Neuronal stem cell (in vitro differentiated cells): ENCODE data around the gene TOX2.

Source experiments
- DNase-seq: peaks from one replicate; pipeline ENCODE4 v3.0.0-alpha.2; 2013; ENCODE audit warnings: low spot score
- H2AFZ ChIP-seq: one replicate; pipeline ENCODE4 v1.6.1; 2013; ENCODE audit warnings: mild to moderate bottlenecking, low read length, inconsistent platforms
- H2AK5ac ChIP-seq: 2 replicates; pipeline ENCODE4 v1.6.1; 2013; ENCODE audit warnings: low read depth, mild to moderate bottlenecking, inconsistent platforms, low read length, moderate library complexity, mixed read lengths
- H2BK120ac ChIP-seq: 2 replicates; pipeline ENCODE4 v1.6.1; 2013; ENCODE audit warnings: low read depth, mild to moderate bottlenecking, inconsistent platforms, low read length, moderate library complexity, mixed read lengths
- H2BK12ac ChIP-seq: one replicate; pipeline ENCODE4 v1.6.1; 2013; ENCODE audit warnings: low read length, inconsistent platforms
- H2BK15ac ChIP-seq: 2 replicates; pipeline ENCODE4 v1.6.1; 2013; ENCODE audit warnings: mild to moderate bottlenecking, low read length, inconsistent platforms, mixed read lengths
- H2BK5ac ChIP-seq: one replicate; pipeline ENCODE4 v1.6.1; 2013; ENCODE audit warnings: inconsistent platforms, mild to moderate bottlenecking, low read length, moderate library complexity
- H3K14ac ChIP-seq: one replicate; pipeline ENCODE4 v1.6.1; 2013; ENCODE audit warnings: low read length, inconsistent platforms
- H3K18ac ChIP-seq: 2 replicates; pipeline ENCODE4 v1.6.1; 2013; ENCODE audit warnings: low read length, inconsistent platforms
- H3K23ac ChIP-seq: 2 replicates; pipeline ENCODE4 v1.6.1; 2013; ENCODE audit warnings: low read depth, mild to moderate bottlenecking, mixed read lengths, low read length, inconsistent platforms; ENCODE audit not compliant: poor library complexity
- H3K27ac ChIP-seq: replicated peaks from 3 replicates; pipeline ENCODE4 v1.5.1; 2013; ENCODE audit warnings: low read length, inconsistent platforms
- H3K27me3 ChIP-seq, 3 experiments: 2 replicates each; pipeline ENCODE4 v1.6.1; 2013; ENCODE audit warnings: low read length in 3 of 3, mild to moderate bottlenecking in 2 of 3, inconsistent platforms in 1 of 3, low read depth in 1 of 3, mixed read lengths in 1 of 3, moderate library complexity in 1 of 3; ENCODE audit not compliant: control insufficient read depth in 3 of 3, insufficient read depth in 3 of 3
- H3K36me3 ChIP-seq, 2 donors: replicated peaks in 1 of 2; 2 replicates each; pipeline ENCODE4 v1.6.1; 2013; ENCODE audit warnings: low read length in 2 of 2; ENCODE audit not compliant: control insufficient read depth in 2 of 2, insufficient read depth in 2 of 2
- H3K4ac ChIP-seq: 2 replicates; pipeline ENCODE4 v1.6.1; 2013; ENCODE audit warnings: inconsistent platforms, mild to moderate bottlenecking, low read length, moderate library complexity
- H3K4me1 ChIP-seq, 2 donors: 1 replicate in 1 of 2; 2 replicates in 1 of 2; pipeline ENCODE4 v1.6.1; 2013; ENCODE audit warnings: low read length in 2 of 2, low read depth in 1 of 2; ENCODE audit not compliant: control insufficient read depth in 2 of 2, insufficient read depth in 1 of 2
- H3K4me2 ChIP-seq: one replicate; pipeline ENCODE4 v1.6.1; 2013; ENCODE audit warnings: mild to moderate bottlenecking, low read length, inconsistent platforms; ENCODE audit not compliant: insufficient read depth, poor library complexity, severe bottlenecking
- H3K4me3 ChIP-seq, 2 donors: 2 replicates each; pipeline ENCODE4 v1.5.1; 2013; ENCODE audit warnings: low read length in 2 of 2, mild to moderate bottlenecking in 2 of 2, inconsistent platforms in 1 of 2, moderate library complexity in 1 of 2
- H3K79me1 ChIP-seq: one replicate; pipeline ENCODE4 v1.6.1; 2013; ENCODE audit warnings: low read depth, mild to moderate bottlenecking, inconsistent platforms, low read length, moderate library complexity
- H3K9ac ChIP-seq: one replicate; pipeline ENCODE4 v1.6.1; 2013; ENCODE audit warnings: mild to moderate bottlenecking, low read depth, low read length, inconsistent platforms; ENCODE audit not compliant: poor library complexity
- H3K9me3 ChIP-seq, 2 donors: replicated peaks in 1 of 2; 2 replicates each; pipeline versions ENCODE3 to v1.6.1; 2013; ENCODE audit warnings: low read length in 2 of 2, mild to moderate bottlenecking in 2 of 2, inconsistent platforms in 1 of 2, low read depth in 1 of 2, mixed read lengths in 1 of 2, moderate library complexity in 1 of 2; ENCODE audit not compliant: control insufficient read depth in 2 of 2, insufficient read depth in 1 of 2
- H4K8ac ChIP-seq: one replicate; pipeline ENCODE4 v1.6.1; 2013; ENCODE audit warnings: low read depth, mild to moderate bottlenecking, inconsistent platforms, low read length, moderate library complexity
- H4K91ac ChIP-seq: one replicate; pipeline ENCODE4 v1.6.1; 2013; ENCODE audit warnings: low read length, low read depth, mild to moderate bottlenecking, inconsistent platforms; ENCODE audit not compliant: poor library complexity
- WGBS, 2 donors: extraction: QIAGEN DNeasy Blood & Tissue Kit; methylation state at CpG; one replicate each; pipeline ENCODE4 v1.1.7; 2013; ENCODE audit warnings: missing lambda C conversion rate in 2 of 2, mixed read lengths in 1 of 2; ENCODE audit not compliant: insufficient read length in 2 of 2, insufficient replicate concordance in 1 of 2; ENCODE audit errors: extremely low coverage in 2 of 2; 5-methylcytosine and 5-hydroxymethylcytosine counted together

TOX2 gene

GRCh38 chr20:43962530-43962929, 47.9 kb downstream of the TOX2 start:
- no peak overlapping the region for H2AK5ac ChIP-seq
- no peak overlapping the region for H3K9ac ChIP-seq
- no peak overlapping the region for H3K4me2 ChIP-seq
- H3K27ac ChIP-seq, result no peak overlapping the region
- no peaks in the 10 kb centered on the region for H3K36me3 ChIP-seq
- peaks cover 0 to 14% (median 0%) of the 10 kb centered on the region in 3 experiments for H3K27me3 ChIP-seq
- WGBS, 2 donors, result no CpG with 5 or more reads among the region's 4 CpGs
- no peak overlapping the region for H2BK120ac ChIP-seq
- no peak overlapping the region for H3K4ac ChIP-seq
- no peak overlapping the region for H4K91ac ChIP-seq
- no peak for DNase-seq
- no peaks in the 10 kb centered on the region for H3K79me1 ChIP-seq
- no peak overlapping the region for H3K14ac ChIP-seq
- H2AFZ ChIP-seq, result no peak overlapping the region
- peaks cover 0 to 1% of the 10 kb centered on the region in 2 donors for H3K4me1 ChIP-seq
- H3K23ac ChIP-seq, result no peak overlapping the region
- no peak overlapping the region for H2BK15ac ChIP-seq
- H3K4me3 ChIP-seq, result no peak overlapping the region
- H4K8ac ChIP-seq, result no peak overlapping the region
- H3K9me3 ChIP-seq, result no peaks in the 10 kb centered on the region
- H2BK5ac ChIP-seq, result no peak overlapping the region
- no peak overlapping the region for H2BK12ac ChIP-seq
- no peak overlapping the region for H3K18ac ChIP-seq

GRCh38 chr20:43963233-43963632, 48.6 kb downstream of the TOX2 start:
- Histone ChIP-seq H3K79me1 (no peaks in the 10 kb centered on the region), H3K4me1 (peaks cover 0 to 1% of the 10 kb centered on the region in 2 donors), H2BK12ac (peak overlapping the region; percentile 85), H3K27ac (no peak overlapping the region), H3K4me2 (no peak overlapping the region), H2AFZ (no peak overlapping the region), H2BK5ac (no peak overlapping the region), H2BK120ac (no peak overlapping the region), H3K23ac (no peak overlapping the region), H3K9me3 (no peaks in the 10 kb centered on the region), H2BK15ac (no peak overlapping the region), H3K18ac (no peak overlapping the region), H3K9ac (no peak overlapping the region), H3K4me3 (no peak overlapping the region), H3K4ac (no peak overlapping the region), H3K36me3 (no peaks in the 10 kb centered on the region), H4K8ac (no peak overlapping the region), H3K14ac (no peak overlapping the region), H2AK5ac (no peak overlapping the region), H3K27me3 (peaks cover 0 to 12% (median 0%) of the 10 kb centered on the region in 3 experiments), H4K91ac (no peak overlapping the region)
- no peak for DNase-seq
- WGBS, 2 donors, result no CpG with 5 or more reads among the region's 5 CpGs

GRCh38 chr20:43963872-43964791, 49.5 kb downstream of the TOX2 start:
- H2AK5ac ChIP-seq, result no peak overlapping the region
- no peak overlapping the region for H4K8ac ChIP-seq
- no peak overlapping the region for H2AFZ ChIP-seq
- H3K4me1 ChIP-seq, result peaks cover 0 to 3% of the 10 kb centered on the region in 2 donors
- no peak overlapping the region for H2BK120ac ChIP-seq
- no peaks in the 10 kb centered on the region for H3K9me3 ChIP-seq
- H3K4me3 ChIP-seq, result no peak overlapping the region
- DNase-seq, result no peak
- no peak overlapping the region for H3K4ac ChIP-seq
- peaks cover 0 to 8% (median 0%) of the 10 kb centered on the region in 3 experiments for H3K27me3 ChIP-seq
- H2BK15ac ChIP-seq, result no peak overlapping the region
- no peak overlapping the region for H2BK12ac ChIP-seq
- H3K23ac ChIP-seq, result no peak overlapping the region
- no peaks in the 10 kb centered on the region for H3K79me1 ChIP-seq
- no peak overlapping the region for H3K27ac ChIP-seq
- no peak overlapping the region for H3K9ac ChIP-seq
- no CpG with 5 or more reads among the region's 10 CpGs for WGBS, 2 donors
- H2BK5ac ChIP-seq, result no peak overlapping the region
- no peak overlapping the region for H3K4me2 ChIP-seq
- no peak overlapping the region for H4K91ac ChIP-seq
- H3K36me3 ChIP-seq, result no peaks in the 10 kb centered on the region
- H3K14ac ChIP-seq, result no peak overlapping the region
- H3K18ac ChIP-seq, result no peak overlapping the region

- Histone ChIP-seq H3K4me1 (peaks cover 0 to 2% of the 10 kb centered on the region in 2 donors), H2BK12ac (no peak overlapping the region), H3K14ac (no peak overlapping the region), H3K23ac (no peak overlapping the region), H2BK15ac (no peak overlapping the region), H3K4me3 (no peak overlapping the region), H3K18ac (no peak overlapping the region), H3K27ac (no peak overlapping the region), H2BK120ac (no peak overlapping the region), H2BK5ac (no peak overlapping the region), H3K27me3 (no peaks in the 10 kb centered on the region), H3K9me3 (no peaks in the 10 kb centered on the region), H3K79me1 (no peaks in the 10 kb centered on the region), H3K4ac (no peak overlapping the region), H3K9ac (no peak overlapping the region), H2AFZ (no peak overlapping the region), H4K8ac (no peak overlapping the region), H2AK5ac (no peak overlapping the region), H3K36me3 (no peaks in the 10 kb centered on the region), H4K91ac (no peak overlapping the region), H3K4me2 (no peak overlapping the region)
- WGBS, 2 donors, result no CpG with 5 or more reads among the region's 5 CpGs
- DNase-seq, result no peak
Measured at GRCh38 chr20:43968341-43969000, 53.8 kb downstream of the TOX2 start.
